HepG2 (cell line): ENCODE measurements around the gene DOK1. TPM values are rescaled to one million over a fixed set of nuclear protein-coding genes. Genes with fewer than 3 reads are reported as not detected.
A peak's percentile ranks its signal among the peaks of the same experiment; 100 is the strongest.

Experiments used
- BRD4 ChIP-seq: sonication (generic); formaldehyde crosslinking; IDR thresholded peaks from 2 replicates; pipeline ENCODE4 v1.4.0; 2020; ENCODE audit warnings: missing genetic modification reagents
- EED ChIP-seq: sonication (generic); formaldehyde crosslinking; IDR thresholded peaks from 2 replicates; pipeline ENCODE4 v1.5.0; 2020; ENCODE audit warnings: mild to moderate bottlenecking, missing genetic modification reagents
- FOXO1 ChIP-seq: sonication (generic); formaldehyde crosslinking; IDR thresholded peaks from 2 replicates; pipeline ENCODE4 v1.4.0; 2020; ENCODE audit warnings: missing genetic modification reagents
- KDM1A ChIP-seq: IDR thresholded peaks from 2 replicates; pipeline ENCODE4 v1.6.1; 2016; ENCODE audit warnings: missing compliant biosample characterization
- MAF1 ChIP-seq: sonication (generic); formaldehyde crosslinking; IDR thresholded peaks from 2 replicates; pipeline ENCODE4 v1.5.0; 2020; ENCODE audit warnings: missing genetic modification reagents, borderline replicate concordance
- POLR2G ChIP-seq: fragments of 200-400 bp; formaldehyde crosslinking; IDR thresholded peaks from 2 replicates; pipeline ENCODE4 v1.6.1; 2018; ENCODE audit warnings: mild to moderate bottlenecking, low read depth, low read length, moderate library complexity
- RBM22 ChIP-seq: fragments of 200-400 bp; formaldehyde crosslinking; optimal IDR thresholded peaks from 2 replicates; pipeline ENCODE3; 2017; ENCODE audit warnings: mild to moderate bottlenecking, low read length, moderate library complexity
- RXRB ChIP-seq: IDR thresholded peaks from 2 replicates; pipeline ENCODE4 v1.6.1; 2016; ENCODE audit warnings: borderline replicate concordance, missing genetic modification reagents, missing compliant biosample characterization
- TARDBP ChIP-seq: sonication (generic); formaldehyde crosslinking; IDR thresholded peaks from 2 replicates; pipeline ENCODE4 v1.8.0; 2022; ENCODE audit warnings: mild to moderate bottlenecking, missing genetic modification reagents
- ZFP62 ChIP-seq: sonication (generic); formaldehyde crosslinking; IDR thresholded peaks from 2 replicates; pipeline ENCODE4 v1.4.0; 2020; ENCODE audit warnings: missing genetic modification reagents
- ZNF598 ChIP-seq: sonication (generic); formaldehyde crosslinking; IDR thresholded peaks from 2 replicates; pipeline ENCODE4 v1.5.1; 2020; ENCODE audit warnings: mild to moderate bottlenecking, missing genetic modification reagents, borderline replicate concordance
- ZNF75D ChIP-seq: sonication (generic); formaldehyde crosslinking; IDR thresholded peaks from 2 replicates; pipeline ENCODE4 v1.8.1; 2023; ENCODE audit warnings: missing genetic modification reagents, mild to moderate bottlenecking, borderline replicate concordance
- ZNF777 ChIP-seq: sonication (generic); formaldehyde crosslinking; IDR thresholded peaks from 2 replicates; pipeline ENCODE4 v1.4.0; 2020; ENCODE audit warnings: missing genetic modification reagents
- ZZZ3 ChIP-seq: sonication (generic); formaldehyde crosslinking; IDR thresholded peaks from 2 replicates; pipeline ENCODE4 v1.4.0; 2020; ENCODE audit warnings: missing genetic modification reagents, mild to moderate bottlenecking, borderline replicate concordance
- polyA plus RNA-seq, 8 experiments: library from polyadenylated mRNA; depleted of rRNA in 3 of 8; stranded (reverse) in 7 of 8; unstranded in 1 of 8; fragments of >200 nt; fragmentation: Illumina TruSeq in 4 of 8; extraction: Trizol in 4 of 8; gene quantifications; 2 replicates each; pipeline versions ENCODE4 v1.2.1 to v1.2.3, GENCODE V29; 2011 to 2016; ENCODE audit warnings: low read depth in 4 of 8, missing spikeins in 1 of 8, mixed read lengths in 1 of 8; ENCODE audit not compliant: insufficient read depth in 1 of 8
- total RNA-seq, 5 experiments: library from RNA; depleted of rRNA; stranded (reverse); fragments of >200 nt; fragmentation: Illumina TruSeq; extraction: Trizol; gene quantifications; 2 replicates each; pipeline ENCODE4 v1.2.3, GENCODE V29; 2016; ENCODE audit warnings: low read depth in 1 of 5
- TF ChIP-seq, protein P1 (sequence below): sonication (generic); formaldehyde crosslinking; IDR thresholded peaks from 2 replicates; pipeline ENCODE4 v1.4.0; 2020; ENCODE audit warnings: mild to moderate bottlenecking, missing genetic modification reagents
- TF ChIP-seq, protein P2 (sequence below): sonication (generic); formaldehyde crosslinking; IDR thresholded peaks from 2 replicates; pipeline ENCODE4 v1.4.0; 2020; ENCODE audit warnings: mild to moderate bottlenecking, low read depth, missing genetic modification reagents
- TF ChIP-seq, protein P3 (sequence below): sonication (generic); formaldehyde crosslinking; IDR thresholded peaks from 2 replicates; pipeline ENCODE4 v1.5.0; 2020; ENCODE audit warnings: mild to moderate bottlenecking, low read depth, missing genetic modification reagents, borderline replicate concordance
- TF ChIP-seq, protein P4 (sequence below), 2 experiments: sonication (generic) in 1 of 2; formaldehyde crosslinking in 1 of 2; IDR thresholded peaks; 2 replicates each; pipeline versions ENCODE4 v1.4.0 to v1.6.1; 2016 to 2020; ENCODE audit warnings: borderline replicate concordance in 1 of 2, low read depth in 1 of 2, mild to moderate bottlenecking in 1 of 2, missing genetic modification reagents in 1 of 2

Gene DOK1
- total and polyA plus RNA-seq, 2 of the 13 experiments (the other 11 are each of a cell fraction or from before 2014, with no cell fraction given), result 0.53 to 0.74 TPM

DNA sequence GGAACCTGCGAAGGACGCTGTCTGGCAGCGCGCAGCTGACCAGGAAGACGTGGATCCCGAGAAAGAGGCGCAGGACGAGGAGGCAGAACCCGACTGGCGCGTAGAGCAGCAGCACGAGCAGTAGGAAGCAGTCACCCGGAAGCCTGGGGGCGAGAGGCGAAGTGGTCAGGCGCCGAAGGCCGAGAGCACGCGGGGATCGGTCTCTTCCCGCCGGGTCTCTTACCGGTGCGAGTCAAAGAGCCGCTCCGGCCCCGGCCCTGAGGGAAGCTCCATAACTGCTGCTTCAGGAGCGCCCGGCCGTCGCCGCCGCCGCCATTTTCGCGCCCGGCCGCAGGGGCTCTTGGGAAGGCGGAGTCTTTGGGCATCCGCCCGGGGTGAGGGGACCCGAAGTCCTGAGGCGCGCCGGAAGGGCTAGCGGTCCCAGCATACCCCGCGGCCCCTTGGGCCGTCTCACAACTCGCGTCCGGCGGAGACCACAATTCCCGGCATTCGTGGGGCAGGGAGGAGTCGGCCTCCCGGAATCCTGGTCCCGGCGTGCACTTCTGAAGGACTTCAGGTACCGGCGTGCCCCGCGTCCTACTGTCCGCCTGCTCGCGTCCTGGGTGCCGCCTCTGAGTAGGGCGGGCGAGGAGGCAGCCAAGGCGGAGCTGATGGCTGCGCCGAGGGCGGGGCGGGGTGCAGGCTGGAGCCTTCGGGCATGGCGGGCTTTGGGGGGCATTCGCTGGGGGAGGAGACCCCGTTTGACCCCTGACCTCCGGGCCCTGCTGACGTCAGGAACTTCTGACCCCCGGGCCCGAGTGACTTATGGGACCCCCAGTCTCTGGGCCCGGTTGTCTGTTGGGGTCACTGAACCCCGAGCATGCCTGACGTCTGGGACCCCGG, 24.9 kb upstream of the DOK1 start, which contains the start of the genes AUP1 and HTRA2 (continued):
- TF ChIP-seq ZNF75D (CRISPR knock-in tag) (0 out of 2 replicates have a peak, but pooled peaks have one; percentile 83), ZZZ3 (CRISPR knock-in tag) (no peak; the same call in 1 of the 2 replicates), MAF1 (CRISPR knock-in tag) (peak; percentile 51), ZNF598 (CRISPR knock-in tag) (peak; percentile 15; the same call in 1 of the 2 replicates), KDM1A (no peak), BRD4 (CRISPR knock-in tag) (peak; percentile 46; the same call in 1 of the 2 replicates), ZNF777 (CRISPR knock-in tag) (0 out of 2 replicates have a peak, but pooled peaks have one; percentile 57), TARDBP (CRISPR knock-in tag) (peak; percentile 98), ZFP62 (CRISPR knock-in tag) (no peak), RBM22 (no peak), EED (CRISPR knock-in tag) (no peak; the same call in none of the 2 replicates), POLR2G (peak; percentile 98), FOXO1 (CRISPR knock-in tag) (peak; percentile 4), RXRB (CRISPR knock-in tag) (peak; percentile 67)
- TF ChIP-seq, protein P1, sequence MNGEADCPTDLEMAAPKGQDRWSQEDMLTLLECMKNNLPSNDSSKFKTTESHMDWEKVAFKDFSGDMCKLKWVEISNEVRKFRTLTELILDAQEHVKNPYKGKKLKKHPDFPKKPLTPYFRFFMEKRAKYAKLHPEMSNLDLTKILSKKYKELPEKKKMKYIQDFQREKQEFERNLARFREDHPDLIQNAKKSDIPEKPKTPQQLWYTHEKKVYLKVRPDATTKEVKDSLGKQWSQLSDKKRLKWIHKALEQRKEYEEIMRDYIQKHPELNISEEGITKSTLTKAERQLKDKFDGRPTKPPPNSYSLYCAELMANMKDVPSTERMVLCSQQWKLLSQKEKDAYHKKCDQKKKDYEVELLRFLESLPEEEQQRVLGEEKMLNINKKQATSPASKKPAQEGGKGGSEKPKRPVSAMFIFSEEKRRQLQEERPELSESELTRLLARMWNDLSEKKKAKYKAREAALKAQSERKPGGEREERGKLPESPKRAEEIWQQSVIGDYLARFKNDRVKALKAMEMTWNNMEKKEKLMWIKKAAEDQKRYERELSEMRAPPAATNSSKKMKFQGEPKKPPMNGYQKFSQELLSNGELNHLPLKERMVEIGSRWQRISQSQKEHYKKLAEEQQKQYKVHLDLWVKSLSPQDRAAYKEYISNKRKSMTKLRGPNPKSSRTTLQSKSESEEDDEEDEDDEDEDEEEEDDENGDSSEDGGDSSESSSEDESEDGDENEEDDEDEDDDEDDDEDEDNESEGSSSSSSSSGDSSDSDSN (CRISPR knock-in tag), result peak; percentile 81; the same call in 1 of the 2 replicates
- TF ChIP-seq, protein P2, sequence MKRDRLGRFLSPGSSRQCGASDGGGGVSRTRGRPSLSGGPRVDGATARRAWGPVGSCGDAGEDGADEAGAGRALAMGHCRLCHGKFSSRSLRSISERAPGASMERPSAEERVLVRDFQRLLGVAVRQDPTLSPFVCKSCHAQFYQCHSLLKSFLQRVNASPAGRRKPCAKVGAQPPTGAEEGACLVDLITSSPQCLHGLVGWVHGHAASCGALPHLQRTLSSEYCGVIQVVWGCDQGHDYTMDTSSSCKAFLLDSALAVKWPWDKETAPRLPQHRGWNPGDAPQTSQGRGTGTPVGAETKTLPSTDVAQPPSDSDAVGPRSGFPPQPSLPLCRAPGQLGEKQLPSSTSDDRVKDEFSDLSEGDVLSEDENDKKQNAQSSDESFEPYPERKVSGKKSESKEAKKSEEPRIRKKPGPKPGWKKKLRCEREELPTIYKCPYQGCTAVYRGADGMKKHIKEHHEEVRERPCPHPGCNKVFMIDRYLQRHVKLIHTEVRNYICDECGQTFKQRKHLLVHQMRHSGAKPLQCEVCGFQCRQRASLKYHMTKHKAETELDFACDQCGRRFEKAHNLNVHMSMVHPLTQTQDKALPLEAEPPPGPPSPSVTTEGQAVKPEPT (CRISPR knock-in tag), result no peak; the same call in 1 of the 2 replicates
- TF ChIP-seq, protein P3, sequence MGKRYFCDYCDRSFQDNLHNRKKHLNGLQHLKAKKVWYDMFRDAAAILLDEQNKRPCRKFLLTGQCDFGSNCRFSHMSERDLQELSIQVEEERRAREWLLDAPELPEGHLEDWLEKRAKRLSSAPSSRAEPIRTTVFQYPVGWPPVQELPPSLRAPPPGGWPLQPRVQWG (CRISPR knock-in tag), result no peak
- TF ChIP-seq, protein P4, sequence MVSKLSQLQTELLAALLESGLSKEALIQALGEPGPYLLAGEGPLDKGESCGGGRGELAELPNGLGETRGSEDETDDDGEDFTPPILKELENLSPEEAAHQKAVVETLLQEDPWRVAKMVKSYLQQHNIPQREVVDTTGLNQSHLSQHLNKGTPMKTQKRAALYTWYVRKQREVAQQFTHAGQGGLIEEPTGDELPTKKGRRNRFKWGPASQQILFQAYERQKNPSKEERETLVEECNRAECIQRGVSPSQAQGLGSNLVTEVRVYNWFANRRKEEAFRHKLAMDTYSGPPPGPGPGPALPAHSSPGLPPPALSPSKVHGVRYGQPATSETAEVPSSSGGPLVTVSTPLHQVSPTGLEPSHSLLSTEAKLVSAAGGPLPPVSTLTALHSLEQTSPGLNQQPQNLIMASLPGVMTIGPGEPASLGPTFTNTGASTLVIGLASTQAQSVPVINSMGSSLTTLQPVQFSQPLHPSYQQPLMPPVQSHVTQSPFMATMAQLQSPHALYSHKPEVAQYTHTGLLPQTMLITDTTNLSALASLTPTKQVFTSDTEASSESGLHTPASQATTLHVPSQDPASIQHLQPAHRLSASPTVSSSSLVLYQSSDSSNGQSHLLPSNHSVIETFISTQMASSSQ (IDR thresholded peaks at IDR 0.05; ENCODE audit: low read depth), result no peak
- TF ChIP-seq, protein P4 (CRISPR knock-in tag; IDR thresholded peaks at IDR 0.05; ENCODE audit: borderline replicate concordance), result peak; percentile 81; the same call in 1 of the 2 replicates
